HG03175 (cell line): ENCODE measurements around the gene ALS2CL.
"Not testable (repeated sequence)": the region's sequence is repeated elsewhere in the genome, so short reads cannot be mapped to it uniquely, and the experiment has no call there.

Experiments used
- ATAC-seq: cut with Tn5 transposase; IDR thresholded peaks from one replicate; pipeline ENCODE4 v1.9.1; 2021; ENCODE audit warnings: mild to moderate bottlenecking, moderate library complexity; ENCODE audit not compliant: unreplicated experiment

Gene ALS2CL

GRCh38 chr3:46705022-46705530 is 11.6 kb upstream of the ALS2CL start:
- peak; percentile 66 for ATAC-seq

GRCh38 chr3:46704346-46704745 is 10.9 kb upstream of the ALS2CL start:
- ATAC-seq = not testable (repeated sequence)

GRCh38 chr3:46703013-46703520 is 9.6 kb upstream of the ALS2CL start:
- ATAC-seq = no peak

- no peak for ATAC-seq
These were observed 8.9 kb upstream of the ALS2CL start for GRCh38 chr3:46702246-46703012.

GRCh38 chr3:46701181-46701939 is 7.9 kb upstream of the ALS2CL start, which contains the start of gene TMIE:
TMIE (plus strand) TSS chr3:46701392; CDS start chr3:46701488, 96 bp downstream.
- ATAC-seq = no peak

- no peak for ATAC-seq
These were observed 7.3 kb upstream of the ALS2CL start for GRCh38 chr3:46700772-46701171.

- ATAC-seq = no peak
These were observed 6.4 kb upstream of the ALS2CL start for GRCh38 chr3:46699676-46700523.

GRCh38 chr3:46695962-46696894 is 2.7 kb upstream of the ALS2CL start:
- ATAC-seq = no peak

GRCh38 chr3:46695177-46695961 is 1.9 kb upstream of the ALS2CL start:
- no peak for ATAC-seq

- ATAC-seq = no peak
These were observed 1.0 kb upstream of the ALS2CL start for GRCh38 chr3:46694520-46694919.

GRCh38 chr3:46693892-46694226 is 380 bp upstream of the ALS2CL start:
- no peak for ATAC-seq

GRCh38 chr3:46692566-46692990 is 901 bp downstream of the ALS2CL start:
- ATAC-seq = no peak

GRCh38 chr3:46690798-46691197 is 2.7 kb downstream of the ALS2CL start:
- ATAC-seq = no peak

GRCh38 chr3:46685446-46685845 is 8.0 kb downstream of the ALS2CL start:
- ATAC-seq = no peak

GRCh38 chr3:46684891-46685290 is 8.6 kb downstream of the ALS2CL start:
- ATAC-seq = no peak

GRCh38 chr3:46682974-46683373 is 10.5 kb downstream of the ALS2CL start:
- no peak for ATAC-seq

- ATAC-seq = no peak
These were observed 11.5 kb downstream of the ALS2CL start for GRCh38 chr3:46681856-46682540.

- no peak for ATAC-seq
These were observed 12.1 kb downstream of the ALS2CL start for GRCh38 chr3:46681387-46681786.
